ENCODE data around the gene PPP1R13B.

PPP1R13B gene

GRCh38 chr14:103840014-103840413, 7.4 kb downstream of the PPP1R13B start:
- H3K4me3 ChIP-seq (ENCODE audit: low read depth, low read length): no peak overlapping the region
- no peak for DNase-seq (ENCODE audit: low read depth)
- no peak for TF ChIP-seq CTCF (IDR thresholded peaks at IDR 0.05; ENCODE audit: control insufficient read depth, extremely low read depth, insufficient read depth)

GRCh38 chr14:103839579-103839978, 7.8 kb downstream of the PPP1R13B start:
- no peak overlapping the region for H3K4me3 ChIP-seq (ENCODE audit: low read depth, low read length)
- DNase-seq (ENCODE audit: low read depth): no peak
- TF ChIP-seq CTCF (IDR thresholded peaks at IDR 0.05; ENCODE audit: control insufficient read depth, extremely low read depth, insufficient read depth): no peak

- TF ChIP-seq CTCF (IDR thresholded peaks at IDR 0.05; ENCODE audit: control insufficient read depth, extremely low read depth, insufficient read depth): no peak
- H3K4me3 ChIP-seq (ENCODE audit: low read depth, low read length): no peak overlapping the region
- no peak for DNase-seq (ENCODE audit: low read depth)
Observed at GRCh38 chr14:103838117-103838516, 9.3 kb downstream of the PPP1R13B start.

GRCh38 chr14:103836976-103837725, 10.2 kb downstream of the PPP1R13B start:
- no peak for TF ChIP-seq CTCF (IDR thresholded peaks at IDR 0.05; ENCODE audit: control insufficient read depth, extremely low read depth, insufficient read depth)
- H3K4me3 ChIP-seq (ENCODE audit: low read depth, low read length): no peak overlapping the region
- DNase-seq (ENCODE audit: low read depth): no peak

- H3K4me3 ChIP-seq (ENCODE audit: low read depth, low read length): no peak overlapping the region
- no peak for DNase-seq (ENCODE audit: low read depth)
- no peak for TF ChIP-seq CTCF (IDR thresholded peaks at IDR 0.05; ENCODE audit: control insufficient read depth, extremely low read depth, insufficient read depth)
Observed at GRCh38 chr14:103834956-103835355, 12.4 kb downstream of the PPP1R13B start.

GRCh38 chr14:103833711-103834110, 13.7 kb downstream of the PPP1R13B start:
- H3K4me3 ChIP-seq (ENCODE audit: low read depth, low read length): no peak overlapping the region
- TF ChIP-seq CTCF (IDR thresholded peaks at IDR 0.05; ENCODE audit: control insufficient read depth, extremely low read depth, insufficient read depth): no peak
- no peak for DNase-seq (ENCODE audit: low read depth)

GRCh38 chr14:103832046-103832445, 15.3 kb downstream of the PPP1R13B start:
- no peak for TF ChIP-seq CTCF (IDR thresholded peaks at IDR 0.05; ENCODE audit: control insufficient read depth, extremely low read depth, insufficient read depth)
- H3K4me3 ChIP-seq (ENCODE audit: low read depth, low read length): no peak overlapping the region
- DNase-seq (ENCODE audit: low read depth): no peak

Measured in LNCaP clone FGC (cell line).